Activated T-helper 2 cell treated with anti-CD3 and anti-CD28 coated beads, Interferon-gamma antibody, Interleukin-2, Interleukin-4, amounts not matched to agents 10 μg/mL and 5 μg/mL and 100 μg/mL, durations not matched to agents 14 hours and 24 hours and 36 hours (primary cell): ENCODE measurements around the gene RNF213. TPM values are rescaled to one million over a fixed set of nuclear protein-coding genes. Genes with fewer than 3 reads are reported as not detected.
A peak's percentile ranks its signal among the peaks of the same experiment; 100 is the strongest.

Experiments
- DNase-seq: peaks from one replicate; pipeline ENCODE4 v3.0.0; 2021; ENCODE audit warnings: low spot score
- H3K27ac Mint-ChIP-seq: one replicate; pipeline ENCODE4 v1.8.0; 2021; ENCODE audit warnings: mixed read lengths
- H3K27me3 Mint-ChIP-seq: one replicate; pipeline ENCODE4 v1.8.0; 2021; ENCODE audit warnings: low read depth, mixed read lengths
- H3K36me3 Mint-ChIP-seq: one replicate; pipeline ENCODE4 v1.8.0; 2021; ENCODE audit warnings: low read depth, mixed read lengths
- H3K4me1 Mint-ChIP-seq: one replicate; pipeline ENCODE4 v1.8.0; 2021; ENCODE audit warnings: low read depth, mixed read lengths
- H3K4me3 Mint-ChIP-seq: one replicate; pipeline ENCODE4 v1.8.0; 2021; ENCODE audit warnings: low read depth, mild to moderate bottlenecking, moderate library complexity, mixed read lengths
- H3K9me3 Mint-ChIP-seq: one replicate; pipeline ENCODE4 v1.8.0; 2021; ENCODE audit warnings: mixed read lengths
- intact Hi-C: fragments of 100-400 bp; cut with micrococcal nuclease; formaldehyde crosslinking; loops from one replicate; pipeline ENCODE4 v1.15.1; 2023
- total RNA-seq: library from RNA; stranded (reverse); gene quantifications from 2 replicates; pipeline ENCODE4 v1.2.3, GENCODE V29; 2022

The RNF213 gene
- total RNA-seq, 1 donor from 2014 or later = 297 TPM

- Mint-ChIP-seq H3K4me3 (no peak overlapping the region), H3K27ac (no peak overlapping the region), H3K4me1 (peaks cover 10% of the 10 kb centered on the region), H3K36me3 (no peaks in the 10 kb centered on the region), H3K27me3 (no peaks in the 10 kb centered on the region), H3K9me3 (no peaks in the 10 kb centered on the region)
- intact Hi-C loops = no loop called here
- no peak for DNase-seq
Observed at GRCh38 chr17:80428796-80429195, 168.1 kb downstream of the RNF213 start.

- Mint-ChIP-seq H3K27ac (no peak overlapping the region), H3K36me3 (no peaks in the 10 kb centered on the region), H3K9me3 (no peaks in the 10 kb centered on the region), H3K4me1 (peaks cover 6% of the 10 kb centered on the region), H3K27me3 (no peaks in the 10 kb centered on the region), H3K4me3 (no peak overlapping the region)
- no peak for DNase-seq
- intact Hi-C loops = no loop called here
Observed at GRCh38 chr17:80429356-80430275, 169.0 kb downstream of the RNF213 start.

- DNase-seq = no peak
- H3K9me3 Mint-ChIP-seq = no peaks in the 10 kb centered on the region
- peaks cover 6% of the 10 kb centered on the region for H3K4me1 Mint-ChIP-seq
- intact Hi-C loops = no loop called here
- no peaks in the 10 kb centered on the region for H3K36me3 Mint-ChIP-seq
- H3K27ac Mint-ChIP-seq = no peak overlapping the region
- H3K27me3 Mint-ChIP-seq = no peaks in the 10 kb centered on the region
- no peak overlapping the region for H3K4me3 Mint-ChIP-seq
Observed at GRCh38 chr17:80430446-80431245, 170.0 kb downstream of the RNF213 start.

- intact Hi-C loops = no loop called here
- H3K27ac Mint-ChIP-seq = no peak overlapping the region
- H3K36me3 Mint-ChIP-seq = no peaks in the 10 kb centered on the region
- no peaks in the 10 kb centered on the region for H3K27me3 Mint-ChIP-seq
- H3K9me3 Mint-ChIP-seq = no peaks in the 10 kb centered on the region
- DNase-seq = no peak
- H3K4me1 Mint-ChIP-seq = peaks cover 4% of the 10 kb centered on the region
- H3K4me3 Mint-ChIP-seq = no peak overlapping the region
Observed at GRCh38 chr17:80431246-80432195, 170.9 kb downstream of the RNF213 start.

- Mint-ChIP-seq H3K4me1 (no peaks in the 10 kb centered on the region), H3K27ac (no peak overlapping the region), H3K27me3 (no peaks in the 10 kb centered on the region), H3K36me3 (no peaks in the 10 kb centered on the region), H3K4me3 (no peak overlapping the region), H3K9me3 (no peaks in the 10 kb centered on the region)
- no peak for DNase-seq
- intact Hi-C loops = no loop called here
Observed at GRCh38 chr17:80432350-80432955, 171.8 kb downstream of the RNF213 start.

DNA sequence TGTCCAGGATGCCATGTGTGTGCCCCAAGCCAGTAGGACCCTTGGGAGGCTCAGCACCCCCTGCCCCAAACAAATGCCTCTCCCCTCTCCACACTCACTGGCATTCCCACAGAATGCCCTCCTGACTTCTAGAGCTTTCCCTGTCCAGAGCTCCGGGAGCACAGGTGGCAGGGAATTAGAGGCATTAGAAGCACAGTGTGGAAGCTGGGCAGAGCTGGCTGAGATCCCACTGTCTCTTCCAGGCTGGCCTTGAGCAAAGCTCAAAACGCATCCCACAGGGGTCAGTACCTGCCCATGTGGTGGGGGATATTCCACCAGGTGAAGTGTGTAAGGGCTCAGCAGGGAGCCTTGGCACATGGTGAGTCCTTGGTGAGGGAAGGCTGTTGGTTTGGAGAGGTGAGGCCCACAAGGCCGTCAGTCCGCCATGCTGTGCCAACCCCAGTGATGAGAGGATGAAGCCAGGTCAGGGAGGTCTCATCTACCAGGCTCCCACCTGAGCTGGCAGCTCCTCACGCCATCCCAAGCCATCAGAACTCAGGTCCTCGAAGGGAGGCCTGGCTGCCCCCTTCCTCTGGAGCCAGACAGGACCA is 172.4 kb downstream of the RNF213 start:
- Mint-ChIP-seq H3K4me3 (no peak overlapping the region), H3K9me3 (no peaks in the 10 kb centered on the region), H3K27me3 (no peaks in the 10 kb centered on the region), H3K4me1 (no peaks in the 10 kb centered on the region), H3K36me3 (no peaks in the 10 kb centered on the region), H3K27ac (no peak overlapping the region)
- intact Hi-C loops = no loop called here
- DNase-seq = no peak

- H3K9me3 Mint-ChIP-seq = no peaks in the 10 kb centered on the region
Observed at GRCh38 chr17:80433916-80434666, 173.4 kb downstream of the RNF213 start.

GRCh38 chr17:80437532-80437931 is 176.9 kb downstream of the RNF213 start:
- DNase-seq = no peak
- no peaks in the 10 kb centered on the region for H3K4me1 Mint-ChIP-seq
- H3K27me3 Mint-ChIP-seq = no peaks in the 10 kb centered on the region
- H3K9me3 Mint-ChIP-seq = no peaks in the 10 kb centered on the region
- H3K4me3 Mint-ChIP-seq = no peak overlapping the region
- no peak overlapping the region for H3K27ac Mint-ChIP-seq
- intact Hi-C loops = no loop called here
- no peaks in the 10 kb centered on the region for H3K36me3 Mint-ChIP-seq

More at GRCh38 chr17:80433916-80434666, 173.4 kb downstream of the RNF213 start:
- DNase-seq = no peak
- Mint-ChIP-seq H3K27ac (no peak overlapping the region), H3K27me3 (no peaks in the 10 kb centered on the region), H3K4me1 (no peaks in the 10 kb centered on the region), H3K4me3 (no peak overlapping the region), H3K36me3 (no peaks in the 10 kb centered on the region)
- intact Hi-C loops = no loop called here

DNA sequence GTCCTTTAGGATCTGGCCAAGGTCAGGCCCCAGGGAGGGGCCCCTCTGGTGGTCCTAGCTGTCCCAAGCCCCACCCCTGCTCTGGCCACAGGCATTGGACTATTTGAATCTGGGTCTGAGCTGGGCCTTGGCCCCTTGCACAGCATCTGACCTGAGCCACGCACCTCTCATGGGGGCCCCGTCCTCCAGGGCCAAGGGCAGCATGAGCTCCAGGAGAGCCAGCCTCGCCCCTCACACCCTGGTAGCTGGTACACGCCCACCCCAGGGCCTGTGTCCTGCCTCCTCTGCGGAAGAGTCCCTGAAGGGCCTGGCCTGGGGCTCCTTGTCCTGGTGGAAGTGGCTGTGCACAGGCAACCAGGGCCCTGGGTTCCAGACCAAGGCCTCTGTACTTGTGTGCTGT is 178.2 kb downstream of the RNF213 start:
- no peak overlapping the region for H3K4me3 Mint-ChIP-seq
- H3K27ac Mint-ChIP-seq = no peak overlapping the region
- no peaks in the 10 kb centered on the region for H3K9me3 Mint-ChIP-seq

DNA sequence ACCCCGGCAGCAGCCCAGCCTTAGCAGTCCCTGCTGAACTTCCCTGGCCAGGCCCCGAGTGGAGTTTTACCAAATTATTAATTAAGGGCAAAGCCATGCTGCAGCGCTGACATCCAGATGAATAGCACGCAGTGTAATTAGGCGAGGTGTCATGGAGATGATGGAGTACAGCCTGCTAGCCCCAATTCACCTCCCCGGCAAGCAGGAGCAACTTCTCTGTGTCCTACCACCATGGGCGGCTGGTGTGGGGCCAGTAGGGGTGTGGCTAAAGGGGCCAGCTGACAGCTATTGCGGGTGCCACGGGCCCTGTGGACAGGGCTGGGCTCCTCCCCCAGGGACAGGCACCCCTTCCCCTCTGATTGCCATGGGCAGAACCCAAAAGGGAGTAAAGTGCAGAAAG is 178.8 kb downstream of the RNF213 start:
- no peak for DNase-seq
- Mint-ChIP-seq H3K27me3 (no peaks in the 10 kb centered on the region), H3K36me3 (no peaks in the 10 kb centered on the region), H3K9me3 (no peaks in the 10 kb centered on the region), H3K4me3 (no peak overlapping the region), H3K27ac (no peak overlapping the region), H3K4me1 (no peaks in the 10 kb centered on the region)
- intact Hi-C loops = no loop called here

More for the DNA sequence above, 178.2 kb downstream of the RNF213 start:
- intact Hi-C loops = no loop called here
- no peaks in the 10 kb centered on the region for H3K36me3 Mint-ChIP-seq
- no peaks in the 10 kb centered on the region for H3K4me1 Mint-ChIP-seq
- H3K27me3 Mint-ChIP-seq = no peaks in the 10 kb centered on the region
- no peak for DNase-seq

GRCh38 chr17:80441133-80441578 is 180.5 kb downstream of the RNF213 start:
- peak; percentile 45 for DNase-seq
- no peaks in the 10 kb centered on the region for H3K36me3 Mint-ChIP-seq

More at GRCh38 chr17:80441133-80441578, 180.5 kb downstream of the RNF213 start:
- no peak overlapping the region for H3K27ac Mint-ChIP-seq
- intact Hi-C loops = no loop called here
- H3K9me3 Mint-ChIP-seq = no peaks in the 10 kb centered on the region
- H3K27me3 Mint-ChIP-seq = no peaks in the 10 kb centered on the region
- H3K4me3 Mint-ChIP-seq = no peak overlapping the region
- H3K4me1 Mint-ChIP-seq = no peaks in the 10 kb centered on the region
